Right lobe of liver (tissue), 4 donors: ENCODE results near the gene NRN1.

Experiments
- CTCF ChIP-seq, 4 donors: fragments of 200-600 bp in 3 of 4; fragments of 450-650 bp in 1 of 4; IDR thresholded peaks; one replicate each; pipeline versions ENCODE4 v1.5.1 to v1.8.0; 2016 to 2022; ENCODE audit warnings: antibody characterized with exemption in 4 of 4, mild to moderate bottlenecking in 2 of 4
- POLR2A ChIP-seq: fragments of 450-650 bp; IDR thresholded peaks from one replicate; pipeline ENCODE4 v1.6.1; 2017; ENCODE audit warnings: antibody characterized with exemption, mild to moderate bottlenecking
- donor health status: DM: no; HTN: no; CAD: no.
- donor health status: DM: no; HTN: no; CAD: no.
- donor health status: DM: no; HTN: yes; CAD: no.

GRCh38 chr6:5994999-5995657 lies 11.6 kb downstream of the NRN1 start:
- TF ChIP-seq CTCF (IDR thresholded peaks at IDR 0.05): no peak
- TF ChIP-seq POLR2A: no peak
